Measurements from ENCODE around the gene XAGE3.
"Not testable (repeated sequence)": the region's sequence is repeated elsewhere in the genome, so short reads cannot be mapped to it uniquely, and the experiment has no call there.

The XAGE3 gene

DNA sequence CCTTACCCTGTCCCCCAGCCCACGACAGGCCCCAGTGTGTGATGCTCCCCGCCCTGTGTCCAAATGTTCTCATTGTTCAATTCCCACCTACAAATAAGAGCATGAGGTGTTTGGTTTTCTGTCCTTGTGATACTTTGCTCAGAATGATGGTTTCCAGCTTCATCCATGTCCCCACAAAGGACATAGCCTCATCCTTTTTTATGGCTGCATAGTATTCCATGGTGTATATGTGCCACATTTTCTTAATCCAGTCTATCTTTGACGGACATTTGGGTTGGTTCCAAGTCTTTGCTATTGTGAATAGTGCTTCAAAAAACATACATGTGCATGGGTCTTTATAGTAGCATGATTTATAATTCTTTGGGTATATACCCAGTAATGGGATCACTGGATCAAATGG lies 24.3 kb downstream of the XAGE3 start:
- not testable (repeated sequence) for DNase-seq (ENCODE audit: low read depth)

DNA sequence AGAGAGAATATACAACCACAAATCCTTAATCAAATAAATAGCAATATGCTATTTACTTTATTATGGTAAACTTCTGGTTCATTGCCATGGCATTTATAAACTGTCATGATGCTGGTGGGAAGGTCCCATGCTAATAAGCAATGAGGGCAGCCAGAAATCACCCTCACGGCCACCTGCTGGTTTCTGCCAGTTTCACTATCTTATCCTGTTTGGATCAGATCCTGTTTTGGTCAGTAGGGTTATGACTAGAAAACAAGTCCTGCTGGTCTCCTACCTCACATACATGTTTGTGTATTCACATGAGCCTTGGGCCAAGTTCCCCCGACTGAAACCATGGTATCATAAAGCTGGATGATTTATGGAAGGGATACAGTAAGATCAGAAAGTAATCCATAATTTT lies 28.7 kb downstream of the XAGE3 start:
- DNase-seq (ENCODE audit: low read depth): no peak

DNA sequence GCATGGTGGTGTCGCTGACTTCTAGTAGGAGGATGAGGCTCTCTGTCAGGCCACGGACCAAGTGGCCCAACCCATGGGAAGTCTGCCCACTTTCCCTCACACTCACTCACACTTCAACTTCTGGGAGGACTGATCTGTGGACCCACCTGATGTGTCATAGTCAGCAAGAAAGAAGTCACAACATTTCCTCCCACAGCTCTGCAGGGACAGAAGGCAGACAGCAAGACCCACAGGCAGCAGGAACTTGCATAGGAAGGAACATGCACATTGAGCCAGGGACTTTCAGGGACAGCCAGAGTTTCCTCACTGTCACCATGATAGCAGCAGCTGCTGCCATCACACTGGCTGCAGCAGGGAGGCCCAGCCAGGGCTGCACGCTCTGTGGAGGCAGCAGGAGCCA lies 37.3 kb downstream of the XAGE3 start:
- DNase-seq (ENCODE audit: low read depth): no peak

- no peak for DNase-seq (ENCODE audit: low read depth)
These were observed 43.3 kb downstream of the XAGE3 start for GRCh38 chrX:52824608-52825007.

- DNase-seq (ENCODE audit: low read depth): no peak
These were observed 46.7 kb downstream of the XAGE3 start for GRCh38 chrX:52821079-52821760.

DNA sequence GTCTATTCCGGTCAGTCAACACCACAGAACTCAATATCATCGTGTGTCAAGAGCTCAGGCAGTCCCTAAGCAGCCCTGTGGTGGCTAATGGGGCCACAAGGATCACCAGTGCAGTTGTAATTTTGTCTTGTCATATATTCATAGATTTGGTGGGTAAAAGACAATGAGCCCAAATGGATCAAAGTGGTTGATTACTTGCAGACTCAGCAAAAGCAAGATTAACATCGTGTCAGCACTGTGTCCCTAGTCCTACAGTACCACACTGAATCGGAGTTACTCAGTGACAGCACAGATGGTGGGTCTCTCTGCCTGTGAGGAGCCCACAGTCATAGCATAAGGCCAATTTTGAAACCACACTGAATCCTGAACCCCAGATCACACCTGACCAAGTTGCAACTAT lies 48.1 kb downstream of the XAGE3 start:
- DNase-seq (ENCODE audit: low read depth): no peak

Data from stimulated activated CD4-positive, alpha-beta T cell treated with anti-CD3 and anti-CD28 coated beads, Interleukin-2, amount 100 ng/mL, for 4 hours (primary cell).